Loucy (cell line): Measurements from ENCODE around the gene PHF20.
"Not testable (repeated sequence)": the region's sequence is repeated elsewhere in the genome, so short reads cannot be mapped to it uniquely, and the experiment has no call there.

ENCODE experiments used
- H2AFZ ChIP-seq: fragments of 200-600 bp; sonication (generic); 2 replicates; pipeline ENCODE4 v1.6.0; 2016; ENCODE audit warnings: antibody characterized with exemption, mild to moderate bottlenecking, low read length, moderate library complexity
- H3F3A ChIP-seq: fragments of 200-600 bp; 2 replicates; pipeline ENCODE4 v1.6.0; 2016; ENCODE audit warnings: antibody characterized with exemption, low read depth, mild to moderate bottlenecking
- H3K27me3 ChIP-seq: fragments of 200-600 bp; sonication (generic); 2 replicates; pipeline ENCODE4 v1.6.1; 2014; ENCODE audit warnings: low read length, mild to moderate bottlenecking; ENCODE audit not compliant: insufficient read depth, poor library complexity, severe bottlenecking
- H3K36me3 ChIP-seq: fragments of 200-600 bp; sonication (generic); 2 replicates; pipeline ENCODE4 v1.6.1; 2016; ENCODE audit warnings: low read length; ENCODE audit not compliant: insufficient read depth
- H3K4me1 ChIP-seq: fragments of 200-600 bp; sonication (generic); 2 replicates; pipeline ENCODE4 v1.5.1; 2014; ENCODE audit warnings: low read length, mild to moderate bottlenecking; ENCODE audit not compliant: insufficient read depth, poor library complexity, severe bottlenecking
- H3K4me2 ChIP-seq: fragments of 200-600 bp; sonication (generic); 2 replicates; pipeline ENCODE4 v1.6.0; 2014; ENCODE audit warnings: antibody characterized with exemption, low read length, low read depth, mild to moderate bottlenecking; ENCODE audit not compliant: poor library complexity, severe bottlenecking
- H3K4me3 ChIP-seq: fragments of 200-600 bp; sonication (generic); 2 replicates; pipeline ENCODE4 v1.5.1; 2014; ENCODE audit warnings: low read length, mild to moderate bottlenecking, mixed read lengths; ENCODE audit not compliant: poor library complexity, severe bottlenecking
- H3K79me2 ChIP-seq: fragments of 200-600 bp; sonication (generic); 2 replicates; pipeline ENCODE4 v1.6.1; 2014; ENCODE audit warnings: low read length; ENCODE audit not compliant: insufficient read depth
- H3K9ac ChIP-seq: fragments of 200-600 bp; sonication (generic); 2 replicates; pipeline ENCODE4 v1.6.0; 2014; ENCODE audit warnings: mild to moderate bottlenecking, low read depth, low read length, moderate library complexity; ENCODE audit not compliant: poor library complexity, severe bottlenecking
- H3K9me2 ChIP-seq: fragments of 200-600 bp; sonication (generic); replicated peaks from 2 replicates; pipeline ENCODE4 v1.6.1; 2016; ENCODE audit warnings: low read depth, low read length, mixed read lengths
- H3K9me3 ChIP-seq: fragments of 200-600 bp; sonication (generic); 2 replicates; pipeline ENCODE4 v1.6.1; 2014; ENCODE audit warnings: mild to moderate bottlenecking, antibody characterized with exemption, low read length, low read depth; ENCODE audit not compliant: insufficient read depth
- H4K20me1 ChIP-seq: fragments of 200-600 bp; sonication (generic); 2 replicates; pipeline ENCODE4 v1.6.0; 2014; ENCODE audit warnings: antibody characterized with exemption, low read length, mild to moderate bottlenecking; ENCODE audit not compliant: insufficient read depth, poor library complexity, severe bottlenecking
- EZH2phosphoT487 ChIP-seq: fragments of 200-600 bp; IDR thresholded peaks from 2 replicates; pipeline ENCODE4 v1.6.1; 2018; ENCODE audit warnings: antibody characterized with exemption, mild to moderate bottlenecking, moderate library complexity, borderline replicate concordance
- TF ChIP-seq, protein P1 (sequence below): fragments of 200-600 bp; sonication (generic); conservative IDR thresholded peaks from 2 replicates; pipeline ENCODE4 v1.5.1; 2014; ENCODE audit warnings: mild to moderate bottlenecking, antibody characterized with exemption, low read length

The PHF20 gene

DNA sequence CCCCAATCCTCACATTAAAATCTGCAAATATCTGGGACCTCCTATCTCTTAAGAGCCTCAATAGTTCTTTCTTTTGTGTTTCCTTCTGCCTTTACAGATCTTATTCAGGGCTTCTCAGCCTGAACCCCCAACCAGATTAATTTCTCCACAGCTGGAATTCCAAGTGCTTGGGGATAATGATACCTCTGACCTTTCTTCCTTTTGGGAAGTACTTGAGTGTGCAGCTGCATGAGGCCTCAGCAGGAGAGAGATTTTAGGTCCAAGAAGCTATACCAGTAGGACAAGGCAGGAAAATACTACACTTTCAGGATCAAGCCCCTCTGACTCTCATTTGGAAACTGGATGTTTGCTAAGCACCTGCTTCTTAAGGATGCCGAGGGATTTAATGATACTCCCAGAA lies 2.6 kb downstream of the PHF20 start:
- peak overlapping the region; percentile 94 for H3K4me3 ChIP-seq
- peaks cover 33% of the 10 kb centered on the region for H4K20me1 ChIP-seq
- H2AFZ ChIP-seq: no peak overlapping the region
- peaks cover 71% of the 10 kb centered on the region for H3K79me2 ChIP-seq
- no peaks in the 10 kb centered on the region for H3K27me3 ChIP-seq
- no peaks in the 10 kb centered on the region for H3K9me2 ChIP-seq
- H3F3A ChIP-seq: peaks cover 3% of the 10 kb centered on the region; the same call in 1 of the 2 replicates
- peaks cover 53% of the 10 kb centered on the region for H3K4me1 ChIP-seq
- no peaks in the 10 kb centered on the region for H3K36me3 ChIP-seq
- no peak for TF ChIP-seq EZH2phosphoT487
- TF ChIP-seq, protein P1, sequence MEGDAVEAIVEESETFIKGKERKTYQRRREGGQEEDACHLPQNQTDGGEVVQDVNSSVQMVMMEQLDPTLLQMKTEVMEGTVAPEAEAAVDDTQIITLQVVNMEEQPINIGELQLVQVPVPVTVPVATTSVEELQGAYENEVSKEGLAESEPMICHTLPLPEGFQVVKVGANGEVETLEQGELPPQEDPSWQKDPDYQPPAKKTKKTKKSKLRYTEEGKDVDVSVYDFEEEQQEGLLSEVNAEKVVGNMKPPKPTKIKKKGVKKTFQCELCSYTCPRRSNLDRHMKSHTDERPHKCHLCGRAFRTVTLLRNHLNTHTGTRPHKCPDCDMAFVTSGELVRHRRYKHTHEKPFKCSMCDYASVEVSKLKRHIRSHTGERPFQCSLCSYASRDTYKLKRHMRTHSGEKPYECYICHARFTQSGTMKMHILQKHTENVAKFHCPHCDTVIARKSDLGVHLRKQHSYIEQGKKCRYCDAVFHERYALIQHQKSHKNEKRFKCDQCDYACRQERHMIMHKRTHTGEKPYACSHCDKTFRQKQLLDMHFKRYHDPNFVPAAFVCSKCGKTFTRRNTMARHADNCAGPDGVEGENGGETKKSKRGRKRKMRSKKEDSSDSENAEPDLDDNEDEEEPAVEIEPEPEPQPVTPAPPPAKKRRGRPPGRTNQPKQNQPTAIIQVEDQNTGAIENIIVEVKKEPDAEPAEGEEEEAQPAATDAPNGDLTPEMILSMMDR: no peak
- peak overlapping the region; percentile 93 for H3K9ac ChIP-seq
- no peaks in the 10 kb centered on the region for H3K9me3 ChIP-seq
- peak overlapping the region; percentile 100 for H3K4me2 ChIP-seq

DNA sequence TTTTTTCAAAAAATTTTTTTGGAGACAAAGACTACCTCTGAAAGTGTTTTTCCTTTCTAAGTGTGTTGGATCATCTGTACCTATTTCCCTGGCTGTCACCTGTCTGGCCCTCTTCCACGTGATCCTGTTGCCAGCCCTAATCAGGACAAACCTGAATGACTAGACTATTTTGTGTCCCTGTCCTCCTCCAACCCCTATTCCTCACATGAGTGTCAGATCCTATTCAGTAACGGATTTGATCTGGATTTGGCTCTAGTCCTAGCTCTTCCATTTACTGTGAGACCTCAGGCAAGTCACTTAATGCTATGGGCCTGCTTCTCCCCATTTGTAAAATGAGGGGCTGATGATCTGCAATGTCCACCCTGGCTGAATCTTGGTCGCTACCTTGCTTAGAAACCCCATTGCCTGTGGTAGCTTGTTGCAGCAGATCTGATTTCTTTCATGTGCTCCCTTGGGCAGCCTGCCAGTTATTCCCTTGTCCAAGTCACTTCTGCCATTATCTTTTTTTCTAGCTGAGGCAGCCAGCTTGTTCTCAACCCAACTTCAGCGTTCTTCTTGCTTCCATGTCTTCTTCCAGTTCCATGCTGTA lies 4.8 kb downstream of the PHF20 start:
- peaks cover 88% of the 10 kb centered on the region for H3K79me2 ChIP-seq
- no peaks in the 10 kb centered on the region for H3K9me2 ChIP-seq
- peaks cover 46% of the 10 kb centered on the region for H3K4me1 ChIP-seq
- H3K9ac ChIP-seq: peak overlapping the region; percentile 13
- peak overlapping the region; percentile 53 for H3K4me2 ChIP-seq
- peak overlapping the region; percentile 19 for H3K4me3 ChIP-seq
- TF ChIP-seq, protein P1: no peak
- TF ChIP-seq EZH2phosphoT487: no peak
- no peaks in the 10 kb centered on the region; the same call in 1 of the 2 replicates for H3F3A ChIP-seq
- no peaks in the 10 kb centered on the region for H3K27me3 ChIP-seq
- H3K36me3 ChIP-seq: no peaks in the 10 kb centered on the region
- H4K20me1 ChIP-seq: peaks cover 33% of the 10 kb centered on the region
- H3K9me3 ChIP-seq: no peaks in the 10 kb centered on the region
- no peak overlapping the region for H2AFZ ChIP-seq

DNA sequence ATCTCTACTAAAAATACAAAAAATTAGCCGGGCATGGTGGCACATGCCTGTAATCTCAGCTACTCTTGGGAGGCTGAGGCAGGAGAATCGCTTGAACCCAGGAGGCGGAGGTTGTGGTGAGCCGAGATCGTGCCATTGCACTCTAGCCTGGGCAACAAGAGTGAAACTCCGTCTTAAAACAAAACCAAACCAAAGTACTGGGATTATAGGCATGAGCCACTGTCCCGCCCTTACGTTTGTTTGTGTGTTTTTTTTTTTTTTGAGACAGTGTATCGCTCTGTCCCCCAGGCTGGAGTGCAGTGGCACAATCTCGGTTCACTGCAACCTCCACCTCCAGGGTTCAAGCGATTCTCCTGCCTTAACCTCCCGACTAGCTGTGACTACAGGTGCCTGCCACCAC lies 12.0 kb downstream of the PHF20 start:
- H3K9me2 ChIP-seq, H3K9me3 ChIP-seq, H3K4me2 ChIP-seq, H3K27me3 ChIP-seq, H3K9ac ChIP-seq, H2AFZ ChIP-seq, H3K36me3 ChIP-seq, H3K4me1 ChIP-seq, H3F3A ChIP-seq, H3K4me3 ChIP-seq, H4K20me1 ChIP-seq: not testable (repeated sequence)
- peaks cover 58% of the 10 kb centered on the region; the same call in 1 of the 2 replicates for H3K79me2 ChIP-seq

DNA sequence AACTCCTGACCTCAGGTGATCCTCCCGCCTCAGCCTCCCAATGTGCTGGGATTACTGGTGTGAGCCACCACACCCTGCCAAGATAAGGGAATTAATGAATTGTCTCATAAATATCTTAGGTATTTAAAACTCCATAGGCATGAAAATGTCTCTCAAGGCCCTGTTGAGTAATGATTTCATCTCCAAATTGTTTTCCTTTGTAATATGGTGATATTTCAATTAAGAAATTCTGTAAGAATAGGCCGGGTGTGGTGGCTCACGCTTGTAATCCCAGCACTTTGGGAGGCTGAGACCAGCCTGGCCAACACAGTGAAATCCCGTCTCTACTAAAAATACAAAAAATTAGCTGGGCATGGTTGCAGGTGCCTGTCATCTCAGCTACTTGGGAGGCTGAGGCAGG lies 13.7 kb downstream of the PHF20 start:
- not testable (repeated sequence) for H4K20me1 ChIP-seq, H3K36me3 ChIP-seq, H3K27me3 ChIP-seq, H3F3A ChIP-seq, H3K4me1 ChIP-seq, H3K9me2 ChIP-seq, H3K4me2 ChIP-seq, H3K9ac ChIP-seq, H3K9me3 ChIP-seq, H3K4me3 ChIP-seq, H2AFZ ChIP-seq
- peaks cover 54% of the 10 kb centered on the region; the same call in 1 of the 2 replicates for H3K79me2 ChIP-seq
